Trophoblast cell (in vitro differentiated cells and primary cell): Measurements from ENCODE around the gene WNT3.
"Not testable (repeated sequence)": the region's sequence is repeated elsewhere in the genome, so short reads cannot be mapped to it uniquely, and the experiment has no call there.

Experiments used
- DNase-seq, 2 donors: peaks; one replicate each; pipeline ENCODE4 v3.0.0-alpha.2; 2016
- H2AFZ ChIP-seq: 2 replicates; pipeline ENCODE4 v1.6.1; 2013; ENCODE audit warnings: low read length, moderate library complexity, mild to moderate bottlenecking; ENCODE audit not compliant: insufficient read depth, poor library complexity
- H2AK5ac ChIP-seq: 2 replicates; pipeline ENCODE4 v1.6.1; 2013; ENCODE audit warnings: mild to moderate bottlenecking, low read length
- H2BK120ac ChIP-seq: 2 replicates; pipeline ENCODE4 v1.6.1; 2013; ENCODE audit warnings: low read length, mild to moderate bottlenecking, moderate library complexity; ENCODE audit not compliant: insufficient read depth, poor library complexity
- H2BK12ac ChIP-seq: 2 replicates; pipeline ENCODE4 v1.6.1; 2013; ENCODE audit warnings: mild to moderate bottlenecking, low read length, moderate library complexity
- H2BK5ac ChIP-seq: 2 replicates; pipeline ENCODE4 v1.6.1; 2013; ENCODE audit warnings: low read length, low read depth, moderate library complexity, mild to moderate bottlenecking; ENCODE audit not compliant: poor library complexity
- H3K14ac ChIP-seq: 2 replicates; pipeline ENCODE4 v1.6.1; 2013; ENCODE audit warnings: mild to moderate bottlenecking, low read length
- H3K18ac ChIP-seq: 2 replicates; pipeline ENCODE4 v1.6.1; 2013; ENCODE audit warnings: mild to moderate bottlenecking, low read length
- H3K23ac ChIP-seq: 2 replicates; pipeline ENCODE4 v1.6.1; 2013; ENCODE audit warnings: low read length
- H3K27ac ChIP-seq: 2 replicates; pipeline ENCODE4 v1.5.1; 2013; ENCODE audit warnings: low read depth, mild to moderate bottlenecking, inconsistent platforms, low read length, moderate library complexity
- H3K27me3 ChIP-seq: 2 replicates; pipeline ENCODE4 v1.6.1; 2013; ENCODE audit warnings: inconsistent platforms, mild to moderate bottlenecking, low read length, moderate library complexity; ENCODE audit not compliant: insufficient read depth
- H3K36me3 ChIP-seq, 2 experiments: 1 replicate in 1 of 2; 2 replicates in 1 of 2; pipeline ENCODE4 v1.6.1; 2013; ENCODE audit warnings: low read length in 2 of 2, mild to moderate bottlenecking in 2 of 2, moderate library complexity in 1 of 2; ENCODE audit not compliant: insufficient read depth in 2 of 2, control insufficient read depth in 1 of 2
- H3K4ac ChIP-seq: 2 replicates; pipeline ENCODE4 v1.6.1; 2013; ENCODE audit warnings: low read depth, mild to moderate bottlenecking, low read length, moderate library complexity
- H3K4me1 ChIP-seq, 2 experiments: 1 replicate in 1 of 2; 2 replicates in 1 of 2; pipeline ENCODE4 v1.6.1; 2013; ENCODE audit warnings: low read length in 2 of 2, mild to moderate bottlenecking in 2 of 2, moderate library complexity in 1 of 2; ENCODE audit not compliant: insufficient read depth in 2 of 2, control insufficient read depth in 1 of 2
- H3K4me2 ChIP-seq: 2 replicates; pipeline ENCODE4 v1.6.1; 2013; ENCODE audit warnings: inconsistent platforms, mild to moderate bottlenecking, low read length, moderate library complexity
- H3K4me3 ChIP-seq: 2 replicates; pipeline ENCODE4 v1.5.1; 2013; ENCODE audit warnings: mild to moderate bottlenecking, low read depth, low read length, inconsistent platforms
- H3K79me1 ChIP-seq: one replicate; pipeline ENCODE4 v1.6.1; 2013; ENCODE audit warnings: low read length
- H3K79me2 ChIP-seq: 2 replicates; pipeline ENCODE4 v1.6.1; 2013; ENCODE audit warnings: low read length, mild to moderate bottlenecking; ENCODE audit not compliant: control insufficient read depth, insufficient read depth, poor library complexity
- H3K9ac ChIP-seq: 2 replicates; pipeline ENCODE4 v1.6.1; 2013; ENCODE audit warnings: mild to moderate bottlenecking, low read length
- H3K9me3 ChIP-seq: 2 replicates; pipeline ENCODE4 v1.6.1; 2013; ENCODE audit warnings: low read depth, mild to moderate bottlenecking, control low read depth, inconsistent platforms, low read length; ENCODE audit not compliant: insufficient read depth
- H4K12ac ChIP-seq: 2 replicates; pipeline ENCODE4 v1.6.1; 2013; ENCODE audit warnings: low read depth, mild to moderate bottlenecking, low read length, moderate library complexity
- H4K8ac ChIP-seq: 2 replicates; pipeline ENCODE4 v1.6.1; 2013; ENCODE audit warnings: low read depth, mild to moderate bottlenecking, low read length, moderate library complexity
- H4K91ac ChIP-seq: one replicate; pipeline ENCODE4 v1.6.1; 2013; ENCODE audit warnings: low read depth, mild to moderate bottlenecking, low read length, moderate library complexity
- WGBS: extraction: QIAGEN DNeasy Blood & Tissue Kit; methylation state at CpG from one replicate; pipeline ENCODE4 v1.1.7; 2013; ENCODE audit warnings: missing lambda C conversion rate; ENCODE audit not compliant: insufficient read length, insufficient coverage; ENCODE audit errors: extremely low coverage; 5-methylcytosine and 5-hydroxymethylcytosine counted together

The WNT3 gene

GRCh38 chr17:46793541-46793940 is 25.0 kb downstream of the WNT3 start:
- Histone ChIP-seq H2AFZ (no peak overlapping the region), H3K36me3 (no peaks in the 10 kb centered on the region), H4K91ac (no peak overlapping the region), H3K23ac (no peak overlapping the region), H3K18ac (no peak overlapping the region), H2BK12ac (no peak overlapping the region), H3K79me2 (no peaks in the 10 kb centered on the region), H2BK5ac (no peak overlapping the region), H4K8ac (no peak overlapping the region), H3K14ac (no peak overlapping the region), H3K27me3 (no peaks in the 10 kb centered on the region), H2AK5ac (no peak overlapping the region), H4K12ac (no peak overlapping the region), H3K4me2 (no peak overlapping the region), H2BK120ac (no peak overlapping the region), H3K9ac (no peak overlapping the region), H3K4me1 (peaks cover 7 to 11% of the 10 kb centered on the region in 2 experiments), H3K79me1 (no peaks in the 10 kb centered on the region), H3K4me3 (no peak overlapping the region), H3K4ac (no peak overlapping the region), H3K9me3 (peaks cover 7% of the 10 kb centered on the region), H3K27ac (no peak overlapping the region)
- DNase-seq, result peak; percentile 61 to 68
- WGBS, result no CpG with 5 or more reads among the region's 5 CpGs

GRCh38 chr17:46793023-46793422 is 25.5 kb downstream of the WNT3 start:
- H3K4me1 ChIP-seq, result peaks cover 7 to 11% of the 10 kb centered on the region in 2 experiments
- not testable (repeated sequence) for H3K79me2 ChIP-seq, H4K8ac ChIP-seq, H3K23ac ChIP-seq, H2BK12ac ChIP-seq, H3K9me3 ChIP-seq, H3K9ac ChIP-seq, H3K4me3 ChIP-seq, H2BK5ac ChIP-seq, H2BK120ac ChIP-seq, H4K91ac ChIP-seq, H3K27ac ChIP-seq, H3K27me3 ChIP-seq, H4K12ac ChIP-seq, H3K14ac ChIP-seq, H3K18ac ChIP-seq, H2AK5ac ChIP-seq, H3K79me1 ChIP-seq, H2AFZ ChIP-seq, DNase-seq, H3K4ac ChIP-seq, H3K36me3 ChIP-seq, H3K4me2 ChIP-seq
- WGBS, result no CpG with 5 or more reads among the region's 6 CpGs

- Histone ChIP-seq H3K36me3 (no peaks in the 10 kb centered on the region), H2AK5ac (no peak overlapping the region), H2BK12ac (no peak overlapping the region), H3K4me2 (no peak overlapping the region), H2BK5ac (no peak overlapping the region), H3K9me3 (peaks cover 7% of the 10 kb centered on the region), H3K27ac (no peak overlapping the region), H3K9ac (no peak overlapping the region), H4K12ac (no peak overlapping the region), H3K79me1 (no peaks in the 10 kb centered on the region), H3K79me2 (no peaks in the 10 kb centered on the region), H2AFZ (no peak overlapping the region), H4K8ac (no peak overlapping the region), H3K27me3 (no peaks in the 10 kb centered on the region), H3K18ac (no peak overlapping the region), H3K4me1 (peaks cover 7 to 11% of the 10 kb centered on the region in 2 experiments), H3K4me3 (no peak overlapping the region), H3K23ac (no peak overlapping the region), H3K14ac (no peak overlapping the region), H4K91ac (no peak overlapping the region), H3K4ac (no peak overlapping the region), H2BK120ac (no peak overlapping the region)
- WGBS, result no CpG with 5 or more reads among the region's 4 CpGs
- no peak for DNase-seq
These were observed 26.4 kb downstream of the WNT3 start for GRCh38 chr17:46792071-46792470.

- Histone ChIP-seq H2BK12ac (no peak overlapping the region), H4K8ac (no peak overlapping the region), H3K9me3 (peaks cover 7% of the 10 kb centered on the region), H3K27ac (no peak overlapping the region), H3K4me3 (no peak overlapping the region), H3K23ac (no peak overlapping the region), H4K12ac (no peak overlapping the region), H3K4me2 (no peak overlapping the region), H2AFZ (no peak overlapping the region), H3K4ac (no peak overlapping the region), H2AK5ac (no peak overlapping the region), H3K27me3 (no peaks in the 10 kb centered on the region), H4K91ac (no peak overlapping the region), H3K4me1 (peaks cover 9 to 12% of the 10 kb centered on the region in 2 experiments), H3K14ac (no peak overlapping the region), H3K9ac (no peak overlapping the region), H3K79me2 (no peaks in the 10 kb centered on the region), H3K36me3 (no peaks in the 10 kb centered on the region), H2BK120ac (no peak overlapping the region), H3K18ac (no peak overlapping the region), H2BK5ac (no peak overlapping the region), H3K79me1 (no peaks in the 10 kb centered on the region)
- WGBS, result no CpG with 5 or more reads among the region's 5 CpGs
- peak; percentile 79 to 92 for DNase-seq
These were observed 27.0 kb downstream of the WNT3 start for GRCh38 chr17:46791531-46791930.
